SU-DHL-6 (cell line): ENCODE data around the gene YBX2.

ENCODE experiments used
- H2AFZ ChIP-seq: fragments of 200-600 bp; sonication (generic); 2 replicates; pipeline ENCODE4 v1.6.1; 2014; ENCODE audit warnings: low read depth, mild to moderate bottlenecking, moderate library complexity, mixed read lengths, antibody characterized with exemption, low read length; ENCODE audit not compliant: severe bottlenecking
- H3F3A ChIP-seq: fragments of 200-600 bp; shearing (Covaris generic); 2 replicates; pipeline ENCODE4 v1.6.0; 2016; ENCODE audit warnings: antibody characterized with exemption, mild to moderate bottlenecking; ENCODE audit not compliant: insufficient read depth
- H3K27ac ChIP-seq: fragments of 200-600 bp; sonication (generic); 2 replicates; pipeline ENCODE4 v1.5.1; 2016; ENCODE audit warnings: low read depth, mild to moderate bottlenecking, low read length, moderate library complexity, mixed read lengths
- H3K27me3 ChIP-seq: fragments of 200-600 bp; sonication (generic), shearing (Covaris generic); 2 replicates; pipeline ENCODE4 v1.6.0; 2014; ENCODE audit warnings: mild to moderate bottlenecking, low read length
- H3K36me3 ChIP-seq: fragments of 200-600 bp; sonication (generic); 2 replicates; pipeline ENCODE4 v1.6.1; 2014; ENCODE audit warnings: mild to moderate bottlenecking, low read length, mixed read lengths
- H3K4me2 ChIP-seq: fragments of 300-600, 200-600 bp; shearing (Covaris generic), sonication (generic); 2 replicates; pipeline ENCODE4 v1.6.0; 2014; ENCODE audit warnings: low read length, low read depth, mild to moderate bottlenecking; ENCODE audit not compliant: poor library complexity, severe bottlenecking
- H3K4me3 ChIP-seq: fragments of 200-600 bp; sonication (generic); 2 replicates; pipeline ENCODE4 v1.5.1; 2014; ENCODE audit warnings: antibody characterized with exemption, low read length, mild to moderate bottlenecking, mixed read lengths; ENCODE audit not compliant: insufficient read depth, poor library complexity, severe bottlenecking
- H3K79me2 ChIP-seq: fragments of 200-600 bp; sonication (generic); 2 replicates; pipeline ENCODE4 v1.6.1; 2014; ENCODE audit warnings: mild to moderate bottlenecking, low read length, moderate library complexity; ENCODE audit not compliant: insufficient read depth
- H3K9ac ChIP-seq: fragments of 200-600 bp; sonication (generic); 2 replicates; pipeline ENCODE4 v1.7.0; 2014; ENCODE audit warnings: mild to moderate bottlenecking, low read length
- H3K9me2 ChIP-seq: fragments of 200-600 bp; sonication (generic); replicated peaks from 2 replicates; pipeline ENCODE4 v1.6.1; 2014; ENCODE audit warnings: low read length; ENCODE audit not compliant: insufficient read depth
- H3K9me3 ChIP-seq: fragments of 200-600 bp; sonication (generic); 2 replicates; pipeline ENCODE4 v1.6.1; 2014; ENCODE audit warnings: low read length, mixed read lengths; ENCODE audit not compliant: insufficient read depth
- H4K20me1 ChIP-seq: fragments of 200-600 bp; sonication (generic); 2 replicates; pipeline ENCODE4 v1.6.1; 2014; ENCODE audit warnings: low read depth, mild to moderate bottlenecking, antibody characterized with exemption, low read length, moderate library complexity, mixed read lengths
- CTCF ChIP-seq: fragments of 200-600 bp; sonication (generic); IDR thresholded peaks from one replicate; pipeline ENCODE4 v1.5.1; 2017; ENCODE audit warnings: antibody characterized with exemption, mild to moderate bottlenecking, low read length, moderate library complexity; ENCODE audit not compliant: insufficient read depth, poor library complexity, severe bottlenecking
- EZH2phosphoT487 ChIP-seq: fragments of 200-600 bp; sonication (generic), shearing (Covaris generic); conservative IDR thresholded peaks from 2 replicates; pipeline ENCODE4 v1.6.1; 2018; ENCODE audit warnings: mild to moderate bottlenecking, antibody characterized with exemption, low read length, moderate library complexity, mixed read lengths

Gene YBX2

GRCh38 chr17:7259555-7259889, 34.9 kb downstream of the YBX2 start:
- Histone ChIP-seq H3K27ac (no peak overlapping the region), H3K4me2 (no peak overlapping the region), H3K9me2 (no peaks in the 10 kb centered on the region), H3K4me3 (no peak overlapping the region), H3K9ac (no peak overlapping the region), H3K27me3 (no peaks in the 10 kb centered on the region), H3K36me3 (peaks cover 7% of the 10 kb centered on the region; the same call in 1 of the 2 replicates), H3K9me3 (no peaks in the 10 kb centered on the region), H4K20me1 (no peaks in the 10 kb centered on the region), H3K79me2 (no peaks in the 10 kb centered on the region), H3F3A (no peaks in the 10 kb centered on the region), H2AFZ (no peak overlapping the region)
- no peak for TF ChIP-seq EZH2phosphoT487
- TF ChIP-seq CTCF = no peak

GRCh38 chr17:7258731-7259554, 35.5 kb downstream of the YBX2 start:
- H3K9me2 ChIP-seq = no peaks in the 10 kb centered on the region
- H3K4me3 ChIP-seq = no peak overlapping the region
- no peak for TF ChIP-seq CTCF
- TF ChIP-seq EZH2phosphoT487 = no peak
- peaks cover 8% of the 10 kb centered on the region; the same call in 1 of the 2 replicates for H3K36me3 ChIP-seq
- no peak overlapping the region for H2AFZ ChIP-seq
- H3F3A ChIP-seq = 0 out of 2 replicates have a peak, but pooled peaks cover 3% of the 10 kb centered on the region
- no peak overlapping the region for H3K4me2 ChIP-seq
- H4K20me1 ChIP-seq = no peaks in the 10 kb centered on the region
- no peaks in the 10 kb centered on the region for H3K9me3 ChIP-seq
- 0 out of 2 replicates have a peak, but pooled peaks cover 2% of the 10 kb centered on the region for H3K79me2 ChIP-seq
- no peak overlapping the region for H3K9ac ChIP-seq
- no peaks in the 10 kb centered on the region for H3K27me3 ChIP-seq
- no peak overlapping the region for H3K27ac ChIP-seq

GRCh38 chr17:7256766-7257456, 37.5 kb downstream of the YBX2 start:
- Histone ChIP-seq H3K4me2 (no peak overlapping the region), H3K27ac (no peak overlapping the region), H3K9ac (no peak overlapping the region), H3K4me3 (no peak overlapping the region), H2AFZ (no peak overlapping the region), H3K9me2 (no peaks in the 10 kb centered on the region), H3F3A (0 out of 2 replicates have a peak, but pooled peaks cover 3% of the 10 kb centered on the region), H4K20me1 (no peaks in the 10 kb centered on the region), H3K36me3 (peaks cover 8% of the 10 kb centered on the region; the same call in 1 of the 2 replicates), H3K79me2 (peaks cover 12% of the 10 kb centered on the region), H3K9me3 (no peaks in the 10 kb centered on the region), H3K27me3 (no peaks in the 10 kb centered on the region)
- TF ChIP-seq CTCF = no peak
- TF ChIP-seq EZH2phosphoT487 = no peak
